H1 (cell line): ENCODE measurements around the gene PCED1B. TPM values are rescaled to one million over a fixed set of nuclear protein-coding genes. Genes with fewer than 3 reads are reported as not detected.

Source experiments
- ASH2L ChIP-seq: fragments of 200-600, 300-600 bp; sonication (generic); IDR thresholded peaks from one replicate; pipeline ENCODE4 v1.7.1; 2017; ENCODE audit warnings: low read length
- SIN3A ChIP-seq, 2 experiments: IDR thresholded peaks in 1 of 2; conservative IDR thresholded peaks in 1 of 2; 2 replicates each; pipeline ENCODE4 v1.6.1; 2011 to 2012; ENCODE audit warnings: low read length in 2 of 2, improper control_type of control experiment in 1 of 2, low read depth in 1 of 2, mild to moderate bottlenecking in 1 of 2
- polyA plus RNA-seq, 7 experiments: library from polyadenylated mRNA; depleted of rRNA in 3 of 7; stranded (reverse) in 5 of 7; unstranded in 2 of 7; fragments of >200 nt in 5 of 7; fragments of 200-250 nt in 2 of 7; gene quantifications; 1 replicate in 5 of 7; 2 replicates in 1 of 7; 4 replicates in 1 of 7; pipeline versions ENCODE4 v1.2.1 to v1.2.3, GENCODE V29; 2011 to 2013; ENCODE audit warnings: missing spikeins in 2 of 7, mixed read lengths in 2 of 7
- total RNA-seq: library from RNA; stranded (reverse); fragmentation: NEBNext Ultra II Directional; extraction: Animal tissue kit (Norgen Biotek cat#: 25700); gene quantifications from 2 replicates; pipeline ENCODE4 v1.2.1, GENCODE V29; 2021

PCED1B gene
- total and polyA plus RNA-seq, 2 of the 8 experiments (the other 6 are each of a cell fraction or from before 2014, with no cell fraction given) = 4.7 to 5.4 TPM

- TF ChIP-seq SIN3A (conservative IDR thresholded peaks at IDR 0.05 in 1 of 2, IDR thresholded peaks at IDR 0.05 in 1 of 2; ENCODE audit: low read depth in 1 of 2, low read length in 2 of 2) (no peak), ASH2L (no peak)
- TF ChIP-seq, all 59 proteins: peak for 0
These were observed 31.4 kb downstream of the PCED1B start (continued) for GRCh38 chr12:47110718-47111391.
